Mucosa of stomach (tissue), 1 donor: Measurements from ENCODE around the gene COX19.
"Not testable (repeated sequence)": the region's sequence is repeated elsewhere in the genome, so short reads cannot be mapped to it uniquely, and the experiment has no call there.

ENCODE experiments used
- H3K27me3 ChIP-seq: one replicate; pipeline ENCODE4 v1.7.0; 2013; ENCODE audit warnings: mild to moderate bottlenecking, low read length; ENCODE audit not compliant: control insufficient read depth, insufficient read depth
- H3K36me3 ChIP-seq: one replicate; pipeline ENCODE4 v1.7.0; 2013; ENCODE audit warnings: low read length; ENCODE audit not compliant: control insufficient read depth, insufficient read depth
- H3K4me1 ChIP-seq: one replicate; pipeline ENCODE4 v1.7.0; 2013; ENCODE audit warnings: mild to moderate bottlenecking, low read length; ENCODE audit not compliant: control insufficient read depth, insufficient read depth
- H3K4me3 ChIP-seq: one replicate; pipeline ENCODE4 v1.7.0; 2013; ENCODE audit warnings: low read length
- H3K9ac ChIP-seq: one replicate; pipeline ENCODE4 v1.7.0; 2013; ENCODE audit warnings: mild to moderate bottlenecking, low read length, moderate library complexity
- H3K9me3 ChIP-seq: one replicate; pipeline ENCODE4 v1.7.0; 2013; ENCODE audit warnings: mild to moderate bottlenecking, low read length, moderate library complexity; ENCODE audit not compliant: control insufficient read depth
- donor health status: Pancreatic carcinoma.

COX19 gene

GRCh38 chr7:1005303-1005702 lies 30.0 kb upstream of the COX19 start:
- no peaks in the 10 kb centered on the region for H3K36me3 ChIP-seq
- H3K9ac ChIP-seq: no peak overlapping the region
- no peaks in the 10 kb centered on the region for H3K9me3 ChIP-seq
- H3K4me1 ChIP-seq: peaks cover 5% of the 10 kb centered on the region
- H3K4me3 ChIP-seq: no peak overlapping the region
- H3K27me3 ChIP-seq: no peaks in the 10 kb centered on the region

- H3K9ac ChIP-seq: no peak overlapping the region
- no peaks in the 10 kb centered on the region for H3K9me3 ChIP-seq
- H3K27me3 ChIP-seq: no peaks in the 10 kb centered on the region
- peaks cover 5% of the 10 kb centered on the region for H3K4me1 ChIP-seq
- no peak overlapping the region for H3K4me3 ChIP-seq
- H3K36me3 ChIP-seq: no peaks in the 10 kb centered on the region
Observed at GRCh38 chr7:1004018-1004852, 28.9 kb upstream of the COX19 start.

GRCh38 chr7:1002445-1002844 lies 27.1 kb upstream of the COX19 start:
- H3K9me3 ChIP-seq, H3K9ac ChIP-seq, H3K27me3 ChIP-seq, H3K4me1 ChIP-seq, H3K36me3 ChIP-seq, H3K4me3 ChIP-seq: not testable (repeated sequence)

GRCh38 chr7:1002026-1002425 lies 26.7 kb upstream of the COX19 start:
- not testable (repeated sequence) for H3K36me3 ChIP-seq, H3K4me3 ChIP-seq, H3K27me3 ChIP-seq, H3K4me1 ChIP-seq, H3K9ac ChIP-seq, H3K9me3 ChIP-seq

- not testable (repeated sequence) for H3K9ac ChIP-seq, H3K36me3 ChIP-seq, H3K27me3 ChIP-seq, H3K4me3 ChIP-seq, H3K9me3 ChIP-seq, H3K4me1 ChIP-seq
Observed at GRCh38 chr7:1001069-1001770, 25.9 kb upstream of the COX19 start.

GRCh38 chr7:999941-1000935 lies 24.9 kb upstream of the COX19 start:
- no peak overlapping the region for H3K4me3 ChIP-seq
- H3K4me1 ChIP-seq: no peaks in the 10 kb centered on the region
- H3K9me3 ChIP-seq: no peaks in the 10 kb centered on the region
- no peak overlapping the region for H3K9ac ChIP-seq
- no peaks in the 10 kb centered on the region for H3K27me3 ChIP-seq
- H3K36me3 ChIP-seq: no peaks in the 10 kb centered on the region

GRCh38 chr7:999149-999879 lies 24.0 kb upstream of the COX19 start:
- Histone ChIP-seq H3K4me3 (no peak overlapping the region), H3K9me3 (no peaks in the 10 kb centered on the region), H3K9ac (no peak overlapping the region), H3K27me3 (no peaks in the 10 kb centered on the region), H3K36me3 (no peaks in the 10 kb centered on the region), H3K4me1 (no peaks in the 10 kb centered on the region)

GRCh38 chr7:997404-998395 lies 22.4 kb upstream of the COX19 start:
- no peaks in the 10 kb centered on the region for H3K27me3 ChIP-seq
- no peaks in the 10 kb centered on the region for H3K36me3 ChIP-seq
- no peak overlapping the region for H3K9ac ChIP-seq
- no peak overlapping the region for H3K4me3 ChIP-seq
- no peaks in the 10 kb centered on the region for H3K9me3 ChIP-seq
- H3K4me1 ChIP-seq: peaks cover 5% of the 10 kb centered on the region

GRCh38 chr7:996079-996872 lies 20.9 kb upstream of the COX19 start:
- no peaks in the 10 kb centered on the region for H3K36me3 ChIP-seq
- H3K4me3 ChIP-seq: no peak overlapping the region
- H3K27me3 ChIP-seq: peaks cover 14% of the 10 kb centered on the region
- peaks cover 5% of the 10 kb centered on the region for H3K4me1 ChIP-seq
- H3K9ac ChIP-seq: no peak overlapping the region
- no peaks in the 10 kb centered on the region for H3K9me3 ChIP-seq

GRCh38 chr7:995571-995970 lies 20.2 kb upstream of the COX19 start:
- no peak overlapping the region for H3K9ac ChIP-seq
- H3K36me3 ChIP-seq: no peaks in the 10 kb centered on the region
- H3K9me3 ChIP-seq: no peaks in the 10 kb centered on the region
- no peak overlapping the region for H3K4me3 ChIP-seq
- peaks cover 20% of the 10 kb centered on the region for H3K27me3 ChIP-seq
- peaks cover 5% of the 10 kb centered on the region for H3K4me1 ChIP-seq
